K562 (cell line): ENCODE data around the gene SLC25A10. TPM values are rescaled to one million over a fixed set of nuclear protein-coding genes. Genes with fewer than 3 reads are reported as not detected.

ENCODE experiments used
- C11orf30 ChIP-seq: fragments of 450-650 bp; IDR thresholded peaks from 2 replicates; pipeline ENCODE4 v1.6.1; 2016; ENCODE audit warnings: low read depth, mild to moderate bottlenecking
- CHCHD3 ChIP-seq: fragments of 250-450 bp; sonication (Bioruptor Pico); IDR thresholded peaks from 2 replicates; pipeline ENCODE4 v2.1.2; 2022; ENCODE audit warnings: mild to moderate bottlenecking
- CREBBP ChIP-seq: IDR thresholded peaks from one replicate; pipeline ENCODE4 v1.6.1; 2012; ENCODE audit warnings: low read depth, mild to moderate bottlenecking, control low read depth, inconsistent platforms, low read length
- FOXP4 ChIP-seq: sonication (generic); formaldehyde crosslinking; IDR thresholded peaks from 2 replicates; pipeline ENCODE4 v1.8.0; 2022; ENCODE audit warnings: mild to moderate bottlenecking, missing genetic modification reagents, borderline replicate concordance
- HDAC6 ChIP-seq: IDR thresholded peaks from 2 replicates; pipeline ENCODE4 v1.6.1; 2012; ENCODE audit warnings: low read depth, mild to moderate bottlenecking, control low read depth, inconsistent platforms, low read length, moderate library complexity
- HNRNPK ChIP-seq: fragments of 200-400 bp; formaldehyde crosslinking; IDR thresholded peaks from one replicate; pipeline ENCODE4 v1.6.1; 2018; ENCODE audit warnings: mild to moderate bottlenecking, low read depth, low read length; ENCODE audit not compliant: poor library complexity, severe bottlenecking
- KAT8 ChIP-seq: fragments of 450-650 bp; IDR thresholded peaks from 2 replicates; pipeline ENCODE4 v1.6.1; 2016; ENCODE audit warnings: low read depth, mild to moderate bottlenecking
- KHSRP ChIP-seq: fragments of 450-650 bp; IDR thresholded peaks from 2 replicates; pipeline ENCODE4 v1.6.1; 2017
- MAZ ChIP-seq, 2 experiments: fragments of 450-650 bp in 1 of 2; sonication (generic) in 1 of 2; formaldehyde crosslinking; IDR thresholded peaks in 1 of 2; conservative IDR thresholded peaks in 1 of 2; 2 replicates each; pipeline versions ENCODE4 v1.4.0 to v1.5.0; 2020; ENCODE audit warnings: mild to moderate bottlenecking in 1 of 2, missing genetic modification reagents in 1 of 2
- MTA1 ChIP-seq: fragments of 450-650 bp; IDR thresholded peaks from 2 replicates; pipeline ENCODE4 v1.6.1; 2017; ENCODE audit warnings: borderline replicate concordance
- MXI1 ChIP-seq: IDR thresholded peaks from 2 replicates; pipeline ENCODE4 v1.6.1; 2011; ENCODE audit warnings: low read depth, mild to moderate bottlenecking, improper control_type of control experiment, low read length
- RFX5 ChIP-seq: IDR thresholded peaks from 2 replicates; pipeline ENCODE4 v1.6.1; 2011; ENCODE audit warnings: low read depth, mild to moderate bottlenecking, improper control_type of control experiment, low read length
- SAFB2 ChIP-seq: fragments of 200-400 bp; formaldehyde crosslinking; IDR thresholded peaks from 2 replicates; pipeline ENCODE4 v1.6.1; 2018; ENCODE audit warnings: borderline replicate concordance, low read length, low read depth, moderate library complexity; ENCODE audit not compliant: severe bottlenecking
- SMAD3 ChIP-seq: fragments of 450-650 bp; formaldehyde crosslinking; conservative IDR thresholded peaks from 2 replicates; pipeline ENCODE4 v1.4.0; 2020; ENCODE audit warnings: mild to moderate bottlenecking
- SMARCE1 ChIP-seq: fragments of 450-650 bp; IDR thresholded peaks from 2 replicates; pipeline ENCODE4 v1.7.1; 2016; ENCODE audit warnings: mild to moderate bottlenecking
- SPI1 ChIP-seq: IDR thresholded peaks from 2 replicates; pipeline ENCODE4 v1.6.1; 2011; ENCODE audit warnings: low read depth, low read length, control low read depth, borderline replicate concordance
- ZBTB33 ChIP-seq: sonication (generic); formaldehyde crosslinking; IDR thresholded peaks from 2 replicates; pipeline ENCODE4 v1.8.1; 2023; ENCODE audit warnings: mild to moderate bottlenecking, missing genetic modification reagents
- ZNF124 ChIP-seq: sonication (generic); formaldehyde crosslinking; IDR thresholded peaks from 2 replicates; pipeline ENCODE4 v1.8.1; 2022; ENCODE audit warnings: missing genetic modification reagents
- ZNF134 ChIP-seq: fragments of 250-450 bp; sonication (Bioruptor Pico); conservative IDR thresholded peaks from 2 replicates; pipeline ENCODE4 v1.4.0; 2020
- ZNF232 ChIP-seq: sonication (generic); formaldehyde crosslinking; IDR thresholded peaks from 2 replicates; pipeline ENCODE4 v1.8.0; 2022; ENCODE audit warnings: mild to moderate bottlenecking, missing genetic modification reagents
- ZNF644 ChIP-seq: fragments of 200-800 bp; sonication (Bioruptor generic); IDR thresholded peaks from 2 replicates; pipeline ENCODE4 v1.6.1; 2016; ENCODE audit warnings: low read depth, missing genetic modification characterization, missing compliant biosample characterization
- ZNF699 ChIP-seq: fragments of 250-450 bp; sonication (Bioruptor Pico); IDR thresholded peaks from 2 replicates; pipeline ENCODE4 v1.8.0; 2021; ENCODE audit warnings: mild to moderate bottlenecking, moderate library complexity; ENCODE audit not compliant: insufficient replicate concordance
- ZNF76 ChIP-seq: fragments of 250-450 bp; sonication (Bioruptor Pico); IDR thresholded peaks from 2 replicates; pipeline ENCODE4 v1.4.0; 2020; ENCODE audit warnings: mild to moderate bottlenecking, moderate library complexity, borderline replicate concordance
- polyA plus RNA-seq, 8 experiments: library from polyadenylated mRNA; depleted of rRNA in 4 of 8; stranded (reverse) in 5 of 8; unstranded in 3 of 8; fragments of >200 nt; fragmentation: Nextera tagmentation in 2 of 8; fragmentation: Illumina TruSeq in 1 of 8; extraction: Ambion mirVana in 2 of 8; extraction: Trizol in 1 of 8; gene quantifications; 2 replicates each; pipeline versions ENCODE4 v1.2.1 to v1.2.3, GENCODE V29; 2011 to 2014; ENCODE audit warnings: inconsistent platforms in 1 of 8, missing spikeins in 1 of 8
- total RNA-seq, 7 experiments: library from RNA; depleted of rRNA in 6 of 7; stranded (reverse); fragments of >200 nt in 6 of 7; fragmentation: Illumina TruSeq in 2 of 7; extraction: Trizol in 2 of 7; gene quantifications; 2 replicates each; pipeline versions ENCODE4 v1.2.1 to v1.2.3, GENCODE V29; 2011 to 2021; ENCODE audit warnings: low replicate concordance in 1 of 7
- TF ChIP-seq, protein P1 (sequence below): fragments of 450-650 bp; IDR thresholded peaks from 2 replicates; pipeline ENCODE4 v1.6.1; 2016; ENCODE audit warnings: missing biosample characterization, missing genetic modification characterization

SLC25A10 gene
- total and polyA plus RNA-seq, 9 of the 15 experiments (the other 6 are each of a cell fraction or from before 2014, with no cell fraction given): 0.10 to 85.6 (median 34.3) TPM

- TF ChIP-seq MAZ (CRISPR knock-in tag; conservative IDR thresholded peaks at IDR 0.05 in 1 of 2, IDR thresholded peaks at IDR 0.05 in 1 of 2): peak; percentile 80 to 82
- TF ChIP-seq SMARCE1: no peak
- TF ChIP-seq MTA1: no peak
- TF ChIP-seq, protein P1, sequence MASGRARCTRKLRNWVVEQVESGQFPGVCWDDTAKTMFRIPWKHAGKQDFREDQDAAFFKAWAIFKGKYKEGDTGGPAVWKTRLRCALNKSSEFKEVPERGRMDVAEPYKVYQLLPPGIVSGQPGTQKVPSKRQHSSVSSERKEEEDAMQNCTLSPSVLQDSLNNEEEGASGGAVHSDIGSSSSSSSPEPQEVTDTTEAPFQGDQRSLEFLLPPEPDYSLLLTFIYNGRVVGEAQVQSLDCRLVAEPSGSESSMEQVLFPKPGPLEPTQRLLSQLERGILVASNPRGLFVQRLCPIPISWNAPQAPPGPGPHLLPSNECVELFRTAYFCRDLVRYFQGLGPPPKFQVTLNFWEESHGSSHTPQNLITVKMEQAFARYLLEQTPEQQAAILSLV (tag): no peak
- TF ChIP-seq ZNF124 (CRISPR knock-in tag): no peak
- no peak for TF ChIP-seq MXI1
- peak; percentile 15 for TF ChIP-seq HNRNPK
- no peak for TF ChIP-seq SPI1
- TF ChIP-seq ZNF699 (CRISPR knock-in tag): no peak
- TF ChIP-seq SAFB2: no peak
- TF ChIP-seq RFX5: no peak
- no peak for TF ChIP-seq C11orf30
- no peak for TF ChIP-seq CHCHD3 (CRISPR knock-in tag)
- TF ChIP-seq ZNF644 (tag): no peak
- TF ChIP-seq SMAD3 (CRISPR knock-in tag): no peak
- TF ChIP-seq ZNF76 (CRISPR knock-in tag): no peak
- peak; percentile 74; the same call in 1 of the 2 replicates for TF ChIP-seq ZNF232 (CRISPR knock-in tag)
- no peak for TF ChIP-seq ZNF134 (CRISPR knock-in tag)
- TF ChIP-seq CREBBP: no peak
- TF ChIP-seq HDAC6: no peak
- peak; percentile 87; the same call in 1 of the 2 replicates for TF ChIP-seq FOXP4
- TF ChIP-seq ZBTB33: no peak; the same call in 1 of the 2 replicates
- no peak for TF ChIP-seq KHSRP
- no peak for TF ChIP-seq KAT8
Measured at GRCh38 chr17:81711814-81712467, at the start of gene SLC25A10 (continued).
